Measurements from ENCODE around the gene DNAJC5G.

- no peak for TF ChIP-seq HBP1 (CRISPR knock-in tag; IDR thresholded peaks at IDR 0.05; ENCODE audit: low read depth)
- no peak for TF ChIP-seq RARA (CRISPR knock-in tag; IDR thresholded peaks at IDR 0.05)
- TF ChIP-seq POLR2A (IDR thresholded peaks at IDR 0.05; ENCODE audit: insufficient read depth in 1 of 2, low read depth in 2 of 2, low read length in 2 of 2), result no peak
- TF ChIP-seq MYPOP (CRISPR knock-in tag; IDR thresholded peaks at IDR 0.05), result no peak
- no peak for TF ChIP-seq ZBTB1 (CRISPR knock-in tag; IDR thresholded peaks at IDR 0.05; ENCODE audit: borderline replicate concordance)
- no peak for TF ChIP-seq CTCF (CRISPR knock-in tag; IDR thresholded peaks at IDR 0.05)
Measured at GRCh38 chr2:27290549-27290948, 15.3 kb downstream of the DNAJC5G start.
